Thyroid gland (tissue), 4 donors: Measurements from ENCODE around the gene POLR2L.

Experiments used
- POLR2A ChIP-seq, 2 donors: fragments of 450-650 bp; IDR thresholded peaks; one replicate each; pipeline ENCODE4 v1.6.1; 2017; ENCODE audit warnings: antibody characterized with exemption in 2 of 2, mild to moderate bottlenecking in 2 of 2, moderate library complexity in 1 of 2
- TF ChIP-seq, protein P1 (sequence below), 6 experiments: fragments of 200-600 bp in 3 of 6; fragments of 450-650 bp in 3 of 6; sonication (generic) in 3 of 6; IDR thresholded peaks; one replicate each; pipeline ENCODE4 v1.5.1; 2016 to 2019; ENCODE audit warnings: antibody characterized with exemption in 6 of 6, mild to moderate bottlenecking in 2 of 6, inconsistent platforms in 1 of 6, moderate library complexity in 1 of 6

GRCh38 chr11:859394-860131 is 17.2 kb upstream of the POLR2L start:
- TF ChIP-seq, protein P1, sequence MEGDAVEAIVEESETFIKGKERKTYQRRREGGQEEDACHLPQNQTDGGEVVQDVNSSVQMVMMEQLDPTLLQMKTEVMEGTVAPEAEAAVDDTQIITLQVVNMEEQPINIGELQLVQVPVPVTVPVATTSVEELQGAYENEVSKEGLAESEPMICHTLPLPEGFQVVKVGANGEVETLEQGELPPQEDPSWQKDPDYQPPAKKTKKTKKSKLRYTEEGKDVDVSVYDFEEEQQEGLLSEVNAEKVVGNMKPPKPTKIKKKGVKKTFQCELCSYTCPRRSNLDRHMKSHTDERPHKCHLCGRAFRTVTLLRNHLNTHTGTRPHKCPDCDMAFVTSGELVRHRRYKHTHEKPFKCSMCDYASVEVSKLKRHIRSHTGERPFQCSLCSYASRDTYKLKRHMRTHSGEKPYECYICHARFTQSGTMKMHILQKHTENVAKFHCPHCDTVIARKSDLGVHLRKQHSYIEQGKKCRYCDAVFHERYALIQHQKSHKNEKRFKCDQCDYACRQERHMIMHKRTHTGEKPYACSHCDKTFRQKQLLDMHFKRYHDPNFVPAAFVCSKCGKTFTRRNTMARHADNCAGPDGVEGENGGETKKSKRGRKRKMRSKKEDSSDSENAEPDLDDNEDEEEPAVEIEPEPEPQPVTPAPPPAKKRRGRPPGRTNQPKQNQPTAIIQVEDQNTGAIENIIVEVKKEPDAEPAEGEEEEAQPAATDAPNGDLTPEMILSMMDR (IDR thresholded peaks at IDR 0.05), result no peak
- TF ChIP-seq POLR2A (IDR thresholded peaks at IDR 0.05), result no peak
